HG02571 (cell line): ENCODE data around the gene CHD2.
A peak's percentile ranks its signal among the peaks of the same experiment; 100 is the strongest.
"Not testable (repeated sequence)": the region's sequence is repeated elsewhere in the genome, so short reads cannot be mapped to it uniquely, and the experiment has no call there.

Source experiments
- ATAC-seq: cut with Tn5 transposase; IDR thresholded peaks from one replicate; pipeline ENCODE4 v1.9.1; 2021; ENCODE audit warnings: mild to moderate bottlenecking, moderate library complexity; ENCODE audit not compliant: unreplicated experiment

CHD2 gene

GRCh38 chr15:92904722-92905571 lies 4.8 kb downstream of the CHD2 start:
- ATAC-seq, result no peak

- ATAC-seq, result no peak
Observed at GRCh38 chr15:92906020-92906419, 5.9 kb downstream of the CHD2 start.

GRCh38 chr15:92906563-92907081 lies 6.5 kb downstream of the CHD2 start:
- ATAC-seq, result peak; percentile 33

GRCh38 chr15:92907229-92907628 lies 7.1 kb downstream of the CHD2 start:
- ATAC-seq, result no peak

- ATAC-seq, result no peak
Observed at GRCh38 chr15:92907896-92908712, 8.0 kb downstream of the CHD2 start.

- no peak for ATAC-seq
Observed at GRCh38 chr15:92908713-92909057, 8.6 kb downstream of the CHD2 start.

- no peak for ATAC-seq
Observed at GRCh38 chr15:92909136-92909781, 9.1 kb downstream of the CHD2 start.

GRCh38 chr15:92910451-92910850 lies 10.3 kb downstream of the CHD2 start:
- no peak for ATAC-seq

GRCh38 chr15:92914103-92914499 lies 14.0 kb downstream of the CHD2 start:
- ATAC-seq, result no peak

GRCh38 chr15:92914768-92915221 lies 14.7 kb downstream of the CHD2 start:
- ATAC-seq, result no peak

- ATAC-seq, result no peak
Observed at GRCh38 chr15:92915766-92916435, 15.8 kb downstream of the CHD2 start.

- ATAC-seq, result no peak
Observed at GRCh38 chr15:92917598-92918407, 17.7 kb downstream of the CHD2 start.

GRCh38 chr15:92918881-92919280 lies 18.8 kb downstream of the CHD2 start:
- not testable (repeated sequence) for ATAC-seq

- no peak for ATAC-seq
Observed at GRCh38 chr15:92920595-92921161, 20.6 kb downstream of the CHD2 start.

GRCh38 chr15:92921215-92922131 lies 21.3 kb downstream of the CHD2 start:
- ATAC-seq, result no peak

GRCh38 chr15:92922418-92923002 lies 22.4 kb downstream of the CHD2 start:
- no peak for ATAC-seq

GRCh38 chr15:92924216-92924615 lies 24.1 kb downstream of the CHD2 start:
- no peak for ATAC-seq

GRCh38 chr15:92925454-92925853 lies 25.3 kb downstream of the CHD2 start:
- ATAC-seq, result no peak
